Right lobe of liver (tissue), 6 donors: Measurements from ENCODE around the gene NR3C2. TPM values are rescaled to one million over a fixed set of nuclear protein-coding genes. Genes with fewer than 3 reads are reported as not detected.

Experiments
- ATAC-seq, 4 donors: fragments of 200-7000 bp; cut with Tn5 transposase; one replicate each; pipeline ENCODE4 v1.9.1; 2020; ENCODE audit warnings: mild to moderate bottlenecking in 4 of 4, moderate library complexity in 4 of 4
- DNase-seq, 3 donors: peaks; one replicate each; pipeline ENCODE4 v3.0.0-alpha.2; 2020
- H3K27ac ChIP-seq, 3 donors: fragments of 200-600 bp; one replicate each; pipeline ENCODE4 v1.8.0; 2022
- H3K27me3 ChIP-seq, 2 donors: fragments of 200-600 bp; one replicate each; pipeline ENCODE4 v1.8.0; 2022
- H3K36me3 ChIP-seq, 4 donors: fragments of 200-600 bp; sonication (generic) in 1 of 4; one replicate each; pipeline versions ENCODE4 v1.5.1 to v1.8.0; 2017 to 2022; ENCODE audit warnings: control low read depth in 1 of 4
- H3K4me1 ChIP-seq, 4 donors: fragments of 200-600 bp; sonication (generic) in 1 of 4; one replicate each; pipeline versions ENCODE4 v1.5.1 to v1.8.0; 2017 to 2022; ENCODE audit warnings: control low read depth in 1 of 4
- H3K4me3 ChIP-seq, 3 donors: fragments of 200-600 bp; one replicate each; pipeline ENCODE4 v1.8.0; 2022
- H3K9me3 ChIP-seq, 4 donors: fragments of 200-600 bp; sonication (generic) in 1 of 4; one replicate each; pipeline versions ENCODE4 v1.5.1 to v1.8.0; 2017 to 2022; ENCODE audit warnings: control low read depth in 1 of 4
- POLR2A ChIP-seq: fragments of 450-650 bp; IDR thresholded peaks from one replicate; pipeline ENCODE4 v1.6.1; 2017; ENCODE audit warnings: antibody characterized with exemption, mild to moderate bottlenecking
- WGBS: methylation state at CpG from one replicate; pipeline ENCODE4 v1.1.6; 2018; ENCODE audit warnings: low coverage, low lambda C conversion rate; ENCODE audit not compliant: insufficient coverage; ENCODE audit errors: missing lambda C conversion rate; 5-methylcytosine and 5-hydroxymethylcytosine counted together
- intact Hi-C, 2 donors: fragments of 100-400 bp; cut with DNase I; formaldehyde crosslinking; loops; one replicate each; pipeline versions ENCODE4 v1.11.2 to v1.14.1; 2022
- total RNA-seq, 6 experiments: library from RNA; depleted of rRNA in 2 of 6; stranded (reverse); fragments of >200 nt in 2 of 6; fragmentation: NEBNext Ultra II Directional in 3 of 6; extraction: Animal tissue kit (Norgen Biotek cat#: 25700) in 3 of 6; gene quantifications; one replicate each; pipeline versions ENCODE4 v1.1.0 to v1.2.4, GENCODE V29; 2016 to 2023
- TF ChIP-seq, protein P1 (sequence below), 4 donors: fragments of 200-600 bp in 3 of 4; fragments of 450-650 bp in 1 of 4; IDR thresholded peaks; one replicate each; pipeline versions ENCODE4 v1.5.1 to v1.8.0; 2016 to 2022; ENCODE audit warnings: antibody characterized with exemption in 4 of 4, mild to moderate bottlenecking in 2 of 4
- donor health status: DM: no; HTN: yes; CAD: no.
- donor health status: DM: no; HTN: no; CAD: no.
- donor health status: DM: no; HTN: no; CAD: no.
- donor health status: DM: no; HTN: yes; CAD: no.
- donor health status: DM: no; HTN: yes; CAD: no.

The NR3C2 gene
- total RNA-seq, 6 experiments from 2014 or later, result 4.8 to 15.9 (median 8.9) TPM

GRCh38 chr4:148069086-148069894 is 372.9 kb downstream of the NR3C2 start:
- 80% methylated on average over 8 of the region's 11 CpGs for WGBS
- Histone ChIP-seq H3K4me1 (peaks cover 0 to 7% (median 0%) of the 10 kb centered on the region in 4 donors), H3K27ac (no peak overlapping the region), H3K9me3 (no peaks in the 10 kb centered on the region), H3K4me3 (no peak overlapping the region), H3K27me3 (no peaks in the 10 kb centered on the region), H3K36me3 (peaks cover 0 to 6% (median 0%) of the 10 kb centered on the region in 4 donors)
- no peak for TF ChIP-seq POLR2A
- TF ChIP-seq, protein P1, sequence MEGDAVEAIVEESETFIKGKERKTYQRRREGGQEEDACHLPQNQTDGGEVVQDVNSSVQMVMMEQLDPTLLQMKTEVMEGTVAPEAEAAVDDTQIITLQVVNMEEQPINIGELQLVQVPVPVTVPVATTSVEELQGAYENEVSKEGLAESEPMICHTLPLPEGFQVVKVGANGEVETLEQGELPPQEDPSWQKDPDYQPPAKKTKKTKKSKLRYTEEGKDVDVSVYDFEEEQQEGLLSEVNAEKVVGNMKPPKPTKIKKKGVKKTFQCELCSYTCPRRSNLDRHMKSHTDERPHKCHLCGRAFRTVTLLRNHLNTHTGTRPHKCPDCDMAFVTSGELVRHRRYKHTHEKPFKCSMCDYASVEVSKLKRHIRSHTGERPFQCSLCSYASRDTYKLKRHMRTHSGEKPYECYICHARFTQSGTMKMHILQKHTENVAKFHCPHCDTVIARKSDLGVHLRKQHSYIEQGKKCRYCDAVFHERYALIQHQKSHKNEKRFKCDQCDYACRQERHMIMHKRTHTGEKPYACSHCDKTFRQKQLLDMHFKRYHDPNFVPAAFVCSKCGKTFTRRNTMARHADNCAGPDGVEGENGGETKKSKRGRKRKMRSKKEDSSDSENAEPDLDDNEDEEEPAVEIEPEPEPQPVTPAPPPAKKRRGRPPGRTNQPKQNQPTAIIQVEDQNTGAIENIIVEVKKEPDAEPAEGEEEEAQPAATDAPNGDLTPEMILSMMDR (IDR thresholded peaks at IDR 0.05), result no peak
- no peak for DNase-seq
- ATAC-seq, result no peak
- intact Hi-C loops, result no loop called here

GRCh38 chr4:148068065-148068911 is 373.9 kb downstream of the NR3C2 start:
- 73% methylated on average over 7 of the region's 13 CpGs for WGBS
- peaks cover 0 to 6% (median 0%) of the 10 kb centered on the region in 4 donors for H3K36me3 ChIP-seq
- no peak overlapping the region for H3K27ac ChIP-seq
- no peak for DNase-seq
- H3K4me3 ChIP-seq, result no peak overlapping the region
- ATAC-seq, result no peak
- no peaks in the 10 kb centered on the region for H3K27me3 ChIP-seq
- H3K9me3 ChIP-seq, result no peaks in the 10 kb centered on the region
- peaks cover 0 to 7% (median 0%) of the 10 kb centered on the region in 4 donors for H3K4me1 ChIP-seq
- intact Hi-C loops, result no loop called here
- TF ChIP-seq, protein P1 (IDR thresholded peaks at IDR 0.05), result no peak
- TF ChIP-seq POLR2A, result no peak

- Histone ChIP-seq H3K27ac (no peak overlapping the region), H3K27me3 (no peaks in the 10 kb centered on the region), H3K4me3 (no peak overlapping the region), H3K9me3 (no peaks in the 10 kb centered on the region), H3K4me1 (peaks cover 0 to 7% (median 0%) of the 10 kb centered on the region in 4 donors), H3K36me3 (peaks cover 0 to 6% (median 0%) of the 10 kb centered on the region in 4 donors)
- DNase-seq (no peak), ATAC-seq (peak; percentile 46 to 65 (median 52))
- intact Hi-C loops, result no loop called here
- 75% methylated on average over 1 of the region's 6 CpGs for WGBS
- no peak for TF ChIP-seq POLR2A
- TF ChIP-seq, protein P1 (IDR thresholded peaks at IDR 0.05), result peak in 2 of 4 donors; percentile 17
These were observed 374.8 kb downstream of the NR3C2 start for GRCh38 chr4:148067301-148067916.

GRCh38 chr4:148065075-148065474 is 377.1 kb downstream of the NR3C2 start:
- 74% methylated on average over 5 of the region's 5 CpGs for WGBS
- Histone ChIP-seq H3K27ac (no peak overlapping the region), H3K4me3 (no peak overlapping the region), H3K27me3 (no peaks in the 10 kb centered on the region), H3K4me1 (peaks cover 0 to 19% (median 6%) of the 10 kb centered on the region in 4 donors), H3K9me3 (no peaks in the 10 kb centered on the region), H3K36me3 (peaks cover 0 to 6% (median 0%) of the 10 kb centered on the region in 4 donors)
- ATAC-seq (no peak), DNase-seq (no peak)
- no peak for TF ChIP-seq POLR2A
- TF ChIP-seq, protein P1 (IDR thresholded peaks at IDR 0.05), result no peak
- intact Hi-C loops, result no loop called here
